RWPE1 (cell line): ENCODE data around the gene F2.
A peak's percentile ranks its signal among the peaks of the same experiment; 100 is the strongest.
"Not testable (repeated sequence)": the region's sequence is repeated elsewhere in the genome, so short reads cannot be mapped to it uniquely, and the experiment has no call there.

Experiments used
- CTCF ChIA-PET: fragments of 350-600 bp; sonication (Branson Sonifier 250); formaldehyde crosslinking; extraction: SDS; loops from one replicate; lab custom pipeline; 2021; lab: Yijun Ruan, JAX
- POLR2A ChIA-PET: fragments of 400-600 bp; formaldehyde crosslinking; extraction: SDS; loops from one replicate; lab custom pipeline; 2020; ENCODE audit warnings: antibody characterized with exemption; ENCODE audit not compliant: low non-redundant PET; lab: Yijun Ruan, JAX
- DNase-seq: peaks from one replicate; pipeline ENCODE4 v3.0.0; 2012; ENCODE audit warnings: low spot score
- H3K27ac ChIP-seq: fragments of 450-650 bp; 2 replicates; pipeline ENCODE4 v1.5.1; 2017
- TF ChIP-seq, protein P1 (sequence below): fragments of 450-650 bp; conservative IDR thresholded peaks from 2 replicates; pipeline ENCODE4 v1.5.1; 2017; ENCODE audit warnings: low read depth, mild to moderate bottlenecking

The F2 gene

DNA sequence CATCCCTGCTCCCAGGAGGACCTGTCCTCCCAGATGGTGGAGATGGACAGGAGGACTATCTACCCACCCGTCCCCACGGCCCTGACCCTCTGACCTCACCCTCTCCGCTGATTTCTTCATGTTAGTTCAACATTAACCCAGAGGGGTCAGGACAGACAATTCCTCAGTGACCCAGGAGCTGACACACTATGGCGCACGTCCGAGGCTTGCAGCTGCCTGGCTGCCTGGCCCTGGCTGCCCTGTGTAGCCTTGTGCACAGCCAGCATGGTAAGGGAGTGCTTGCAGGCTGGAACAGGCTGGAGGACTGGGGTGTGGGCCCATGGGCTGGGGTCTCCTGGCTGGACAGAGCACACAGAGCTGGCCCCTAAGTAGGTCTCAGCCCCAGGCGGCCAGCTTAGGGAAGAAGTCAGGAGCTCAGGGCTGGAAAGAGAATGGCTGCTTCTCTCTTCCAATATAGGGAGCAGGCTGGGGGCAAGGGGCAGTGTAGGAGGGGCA lies at the start of gene F2:
TSS of gene F2 (plus strand) at position 166 of the 495 bp plus-strand sequence. CDS start at position 189, 23 bp downstream.
- POLR2A ChIA-PET = interaction anchor here (0.6 kb wide), 1 partner anchor 476 kb away, joined by 3 read pairs; no protein-coding TSS in a partner anchor
- CTCF ChIA-PET = interaction anchor here (0.7 kb wide), 1 partner anchor 25 kb away, joined by 4 read pairs; no protein-coding TSS in a partner anchor
- no peak for DNase-seq
- H3K27ac ChIP-seq = peak within 1 kb of the TSS; percentile 37
- TF ChIP-seq, protein P1, sequence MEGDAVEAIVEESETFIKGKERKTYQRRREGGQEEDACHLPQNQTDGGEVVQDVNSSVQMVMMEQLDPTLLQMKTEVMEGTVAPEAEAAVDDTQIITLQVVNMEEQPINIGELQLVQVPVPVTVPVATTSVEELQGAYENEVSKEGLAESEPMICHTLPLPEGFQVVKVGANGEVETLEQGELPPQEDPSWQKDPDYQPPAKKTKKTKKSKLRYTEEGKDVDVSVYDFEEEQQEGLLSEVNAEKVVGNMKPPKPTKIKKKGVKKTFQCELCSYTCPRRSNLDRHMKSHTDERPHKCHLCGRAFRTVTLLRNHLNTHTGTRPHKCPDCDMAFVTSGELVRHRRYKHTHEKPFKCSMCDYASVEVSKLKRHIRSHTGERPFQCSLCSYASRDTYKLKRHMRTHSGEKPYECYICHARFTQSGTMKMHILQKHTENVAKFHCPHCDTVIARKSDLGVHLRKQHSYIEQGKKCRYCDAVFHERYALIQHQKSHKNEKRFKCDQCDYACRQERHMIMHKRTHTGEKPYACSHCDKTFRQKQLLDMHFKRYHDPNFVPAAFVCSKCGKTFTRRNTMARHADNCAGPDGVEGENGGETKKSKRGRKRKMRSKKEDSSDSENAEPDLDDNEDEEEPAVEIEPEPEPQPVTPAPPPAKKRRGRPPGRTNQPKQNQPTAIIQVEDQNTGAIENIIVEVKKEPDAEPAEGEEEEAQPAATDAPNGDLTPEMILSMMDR = no peak

DNA sequence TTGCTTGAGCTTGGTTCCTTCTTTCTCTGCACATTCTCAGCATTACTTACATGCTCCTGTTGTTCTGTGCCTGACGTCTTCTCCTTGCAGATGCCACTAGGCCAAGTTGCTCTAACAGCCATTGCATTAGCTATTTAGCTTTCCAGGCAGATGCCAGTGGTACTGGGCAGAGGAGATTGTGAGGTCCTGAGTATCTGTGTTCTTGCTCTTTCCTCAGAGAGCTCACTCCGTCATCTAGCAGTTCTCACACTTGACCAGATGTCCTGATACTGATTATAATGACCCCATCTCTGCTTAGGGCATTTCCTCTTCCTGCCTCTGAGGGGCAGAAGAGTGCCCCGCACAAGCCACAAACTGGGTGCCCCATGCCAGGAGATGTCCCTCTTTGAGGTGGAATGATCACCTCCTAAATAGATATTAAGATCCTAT lies 49.3 kb upstream of the F2 start:
- DNase-seq = no peak
- no peak overlapping the region; the same call in 1 of the 2 replicates for H3K27ac ChIP-seq
- TF ChIP-seq, protein P1 = 0 out of 2 replicates have a peak, but pooled peaks have one; percentile 9
- ChIA-PET POLR2A (no interaction called here), CTCF (interaction anchor here (0.5 to 0.6 kb wide), 2 partner anchors 24 to 27 kb away, joined by 3 to 4 read pairs; no protein-coding TSS in a partner anchor)

DNA sequence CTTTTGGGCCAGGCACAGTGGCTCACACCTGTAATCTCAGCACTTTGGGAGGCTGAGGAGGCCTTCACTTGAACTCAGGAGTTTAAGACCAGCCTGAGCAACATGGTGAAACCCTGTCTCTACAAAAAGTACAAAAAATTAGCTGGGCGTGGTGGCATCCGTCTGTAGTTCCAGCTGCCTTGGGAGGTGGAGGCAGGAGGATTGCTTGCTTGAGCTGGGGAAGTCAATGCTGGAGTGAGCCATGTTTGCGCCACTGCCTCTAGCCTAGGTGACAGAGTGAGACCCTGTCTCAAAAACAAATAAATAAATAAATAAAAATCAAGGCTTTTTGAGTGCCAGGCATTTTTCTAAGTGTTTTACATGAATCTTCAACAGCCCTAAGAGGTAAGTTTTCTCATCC lies 48.5 kb upstream of the F2 start:
- DNase-seq, POLR2A ChIA-PET: not testable (repeated sequence)
- peak overlapping the region; percentile 36; the same call in 1 of the 2 replicates for H3K27ac ChIP-seq
- CTCF ChIA-PET = interaction anchor here (0.7 kb wide), 1 partner anchor 57 kb away, joined by 4 read pairs; no protein-coding TSS in a partner anchor

DNA sequence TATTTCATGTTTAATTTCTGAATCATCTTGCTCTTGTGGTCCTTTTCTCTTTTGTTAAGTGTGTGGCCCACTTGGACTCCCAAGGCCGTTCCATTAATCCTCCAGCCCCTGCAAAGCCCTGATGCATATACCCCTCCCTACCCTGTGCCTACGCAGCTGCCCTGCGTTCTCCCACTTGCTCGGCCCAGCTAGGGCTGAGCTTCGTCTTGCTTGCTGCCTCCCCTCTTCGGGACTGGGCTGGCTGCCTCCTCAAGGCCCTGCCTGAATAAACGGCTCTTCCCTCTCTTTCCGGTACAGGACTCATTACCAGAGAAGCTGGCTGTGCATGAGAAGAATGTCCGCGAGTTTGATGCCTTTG lies 47.1 kb upstream of the F2 start:
- TF ChIP-seq, protein P1 = no peak
- H3K27ac ChIP-seq = 0 out of 2 replicates have a peak overlapping the region, but pooled peaks have one; percentile 14
- ChIA-PET POLR2A (no interaction called here), CTCF (no interaction called here)
- no peak for DNase-seq

DNA sequence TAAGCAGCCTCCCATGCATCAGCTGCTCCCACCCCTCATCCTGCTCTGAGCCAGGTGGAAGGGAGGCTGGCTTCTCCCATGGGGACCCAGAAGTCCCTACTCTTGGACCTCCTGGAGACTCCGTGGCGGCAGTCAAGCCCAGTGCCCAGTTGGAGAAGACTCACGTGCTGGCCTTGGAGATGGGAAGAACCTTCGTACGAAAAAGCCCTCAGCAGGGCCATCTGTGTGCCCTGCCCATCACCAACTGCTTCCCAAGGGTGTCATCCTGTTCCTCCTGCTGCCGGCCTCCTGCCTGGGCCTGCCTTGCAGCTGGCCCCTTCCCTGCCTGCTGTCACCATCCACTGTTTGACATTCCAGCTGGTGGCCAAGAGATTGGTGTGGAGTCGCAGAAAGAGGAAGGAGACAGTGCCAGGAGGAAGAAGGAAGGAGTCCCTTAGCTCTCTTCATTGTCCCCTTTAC lies 46.6 kb upstream of the F2 start:
- no peak for DNase-seq
- ChIA-PET POLR2A (no interaction called here), CTCF (interaction anchor here (0.6 kb wide), 2 partner anchors 410 to 434 kb away, joined by 3 to 5 read pairs; no protein-coding TSS in a partner anchor)
- 0 out of 2 replicates have a peak overlapping the region, but pooled peaks have one; percentile 14 for H3K27ac ChIP-seq
- TF ChIP-seq, protein P1 = no peak

DNA sequence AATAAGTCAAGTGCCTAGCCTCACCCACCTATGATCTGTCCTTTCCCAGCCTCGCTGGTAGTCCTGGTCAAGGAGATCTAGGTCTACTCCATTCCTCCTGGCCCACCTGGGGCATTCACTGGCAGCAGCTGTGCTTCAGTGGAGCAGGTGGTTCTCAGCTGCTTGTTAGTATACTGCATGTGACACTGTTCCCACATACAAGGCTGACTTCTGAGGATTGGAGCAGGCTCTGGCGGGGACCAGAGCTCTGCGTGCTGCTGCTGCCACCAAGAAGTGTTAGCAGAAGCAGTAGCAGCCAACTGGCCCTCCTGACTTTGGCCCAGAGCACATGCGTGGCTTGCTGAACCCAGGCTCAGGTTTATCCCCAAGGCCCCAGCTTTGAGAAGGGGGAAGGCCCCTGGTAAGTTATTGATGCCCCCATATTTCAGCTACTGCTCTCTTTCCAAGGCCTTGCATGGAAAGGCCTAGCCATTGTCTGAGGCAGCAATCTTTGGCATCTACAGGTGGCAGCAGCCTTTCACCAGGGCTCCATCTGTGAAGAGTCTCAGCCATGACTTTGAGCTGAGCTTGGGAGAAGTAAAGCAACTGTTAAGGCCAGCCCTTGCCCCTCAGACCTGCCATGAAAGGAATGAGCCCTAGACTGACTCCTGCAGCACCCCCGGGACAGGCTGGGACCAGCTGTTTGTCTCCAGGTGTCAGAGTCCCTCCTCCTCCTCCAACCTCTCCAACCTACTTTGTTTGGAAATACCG lies 45.1 kb upstream of the F2 start:
- POLR2A ChIA-PET = interaction anchor here (0.6 to 2.1 kb wide), 2 partner anchors 27 to 43 kb away, joined by 3 to 10 read pairs; partner anchors contain the start of genes ARHGAP1 and ZNF408
- no peak for DNase-seq
- H3K27ac ChIP-seq = peak overlapping the region; percentile 85
- CTCF ChIA-PET = interaction anchor here (0.6 kb wide), 1 partner anchor 681 kb away, joined by 4 read pairs; no protein-coding TSS in a partner anchor
- TF ChIP-seq, protein P1 = no peak
